HL-60 (cell line): Measurements from ENCODE around the gene SLC8A2.

Source experiments
- DNase-seq, 2 experiments: peaks; one replicate each; pipeline ENCODE4 v3.0.0-alpha.2; 2010 to 2020; ENCODE audit warnings: low read depth in 1 of 2, low spot score in 1 of 2
- H3K27ac ChIP-seq: fragments of 250-450 bp; sonication (Bioruptor Pico); replicated peaks from 2 replicates; pipeline ENCODE4 v1.5.1; 2020; ENCODE audit warnings: mild to moderate bottlenecking, moderate library complexity
- H3K27me3 ChIP-seq: fragments of 250-450 bp; sonication (Bioruptor Pico); 2 replicates; pipeline ENCODE4 v1.5.1; 2021; ENCODE audit warnings: mild to moderate bottlenecking, moderate library complexity; ENCODE audit not compliant: insufficient read depth, poor library complexity, severe bottlenecking
- H3K4me3 ChIP-seq: replicated peaks from 2 replicates; pipeline ENCODE4 v1.5.1; 2011; ENCODE audit warnings: mild to moderate bottlenecking, control low read depth, low read length; ENCODE audit not compliant: insufficient read depth
- CTCF ChIP-seq: IDR thresholded peaks from one replicate; pipeline ENCODE4 v1.5.1; 2011; ENCODE audit warnings: low read length, control low read depth, inconsistent platforms; ENCODE audit not compliant: insufficient read depth
- GABPA ChIP-seq: IDR thresholded peaks from 2 replicates; pipeline ENCODE4 v1.6.1; 2012; ENCODE audit warnings: low read depth
- POLR2AphosphoS5 ChIP-seq: IDR thresholded peaks from 2 replicates; pipeline ENCODE4 v1.6.1; 2012; ENCODE audit warnings: low read depth
- REST ChIP-seq: IDR thresholded peaks from 2 replicates; pipeline ENCODE4 v1.6.1; 2012; ENCODE audit warnings: low read depth; ENCODE audit not compliant: insufficient replicate concordance
- SPI1 ChIP-seq: IDR thresholded peaks from 2 replicates; pipeline ENCODE4 v1.6.1; 2012; ENCODE audit warnings: low read depth, mild to moderate bottlenecking, borderline replicate concordance

The SLC8A2 gene

GRCh38 chr19:47380559-47380958 lies 91.1 kb downstream of the SLC8A2 start:
- TF ChIP-seq CTCF (no peak), REST (no peak), SPI1 (no peak)
- H3K4me3 ChIP-seq, result no peak overlapping the region
- no peaks in the 10 kb centered on the region for H3K27me3 ChIP-seq
- H3K27ac ChIP-seq, result no peak overlapping the region
- no peak for DNase-seq

- no peak for TF ChIP-seq SPI1
- Histone ChIP-seq H3K27me3 (no peaks in the 10 kb centered on the region), H3K27ac (no peak overlapping the region), H3K4me3 (no peak overlapping the region)
- DNase-seq, result no peak
These were observed 92.2 kb downstream of the SLC8A2 start for GRCh38 chr19:47379381-47379938.

- no peaks in the 10 kb centered on the region for H3K27me3 ChIP-seq
- DNase-seq, result no peak
- TF ChIP-seq SPI1, result no peak
- no peak for TF ChIP-seq GABPA
- no peak for TF ChIP-seq REST
- TF ChIP-seq POLR2AphosphoS5, result no peak
These were observed 93.4 kb downstream of the SLC8A2 start for GRCh38 chr19:47378246-47378645.

More at GRCh38 chr19:47378246-47378645, 93.4 kb downstream of the SLC8A2 start:
- no peak overlapping the region for H3K27ac ChIP-seq
- no peak overlapping the region for H3K4me3 ChIP-seq
